ENCODE measurements around the gene MMP12.

GRCh38 chr11:102920118-102920684 is 45.4 kb upstream of the MMP12 start:
- TF ChIP-seq CTCF (IDR thresholded peaks at IDR 0.05; ENCODE audit: low read depth, low read length) (no peak), POLR2A (IDR thresholded peaks at IDR 0.05; ENCODE audit: extremely low read depth, insufficient read length) (no peak), MYC (IDR thresholded peaks at IDR 0.05; ENCODE audit: low read depth, low read length) (no peak)
- TF ChIP-seq, protein P1, sequence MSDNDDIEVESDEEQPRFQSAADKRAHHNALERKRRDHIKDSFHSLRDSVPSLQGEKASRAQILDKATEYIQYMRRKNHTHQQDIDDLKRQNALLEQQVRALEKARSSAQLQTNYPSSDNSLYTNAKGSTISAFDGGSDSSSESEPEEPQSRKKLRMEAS (IDR thresholded peaks at IDR 0.05; ENCODE audit: low read depth, low read length): no peak

All from NB4 (cell line).